GM19099 (cell line): ENCODE results near the gene MICAL3.

Experiments
- POLR2A ChIP-seq: IDR thresholded peaks from 3 replicates; pipeline ENCODE4 v1.6.1; 2011; ENCODE audit warnings: low read depth; ENCODE audit not compliant: insufficient read length; ENCODE audit errors: extremely low read depth

MICAL3 gene

GRCh38 chr22:17815703-17816254 lies 208.6 kb downstream of the MICAL3 start:
- TF ChIP-seq POLR2A = no peak

- TF ChIP-seq POLR2A = no peak
These were observed 209.5 kb downstream of the MICAL3 start for GRCh38 chr22:17814830-17815229.

- no peak for TF ChIP-seq POLR2A
These were observed 210.3 kb downstream of the MICAL3 start for GRCh38 chr22:17814084-17814483.

GRCh38 chr22:17811119-17811518 lies 213.2 kb downstream of the MICAL3 start:
- TF ChIP-seq POLR2A = no peak

- no peak for TF ChIP-seq POLR2A
These were observed 213.7 kb downstream of the MICAL3 start for GRCh38 chr22:17810570-17811116.

GRCh38 chr22:17808693-17809403 lies 215.5 kb downstream of the MICAL3 start:
- TF ChIP-seq POLR2A = no peak

GRCh38 chr22:17807578-17808410 lies 216.6 kb downstream of the MICAL3 start:
- TF ChIP-seq POLR2A = no peak

GRCh38 chr22:17807086-17807485 lies 217.3 kb downstream of the MICAL3 start:
- no peak for TF ChIP-seq POLR2A

- no peak for TF ChIP-seq POLR2A
These were observed 217.9 kb downstream of the MICAL3 start for GRCh38 chr22:17806437-17806836.

- TF ChIP-seq POLR2A = no peak
These were observed 219.9 kb downstream of the MICAL3 start for GRCh38 chr22:17804331-17805080.

- TF ChIP-seq POLR2A = no peak
These were observed 220.6 kb downstream of the MICAL3 start for GRCh38 chr22:17803609-17804270.

GRCh38 chr22:17802822-17803221 lies 221.5 kb downstream of the MICAL3 start:
- no peak for TF ChIP-seq POLR2A

GRCh38 chr22:17802411-17802810 lies 221.9 kb downstream of the MICAL3 start:
- TF ChIP-seq POLR2A = no peak
